OCI-LY1 (cell line): ENCODE measurements around the gene ABCF1.

Source experiments
- CTCF ChIP-seq: fragments of 200-600 bp; sonication (generic), shearing (Covaris generic); IDR thresholded peaks from 2 replicates; pipeline ENCODE4 v1.5.1; 2017; ENCODE audit warnings: mild to moderate bottlenecking, antibody characterized with exemption, low read length, moderate library complexity, mixed read lengths
- EZH2 ChIP-seq: fragments of 200-600 bp; sonication (generic), shearing (Covaris generic); IDR thresholded peaks from 2 replicates; pipeline ENCODE4 v1.8.0; 2017; ENCODE audit warnings: borderline replicate concordance, mixed run types, mild to moderate bottlenecking, antibody characterized with exemption, low read length, moderate library complexity, mixed read lengths

- TF ChIP-seq EZH2 (no peak), CTCF (no peak)
Observed at GRCh38 chr6:30625511-30625910, 54.3 kb downstream of the ABCF1 start.
